Small intestine (tissue), 7 donors: ENCODE results near the gene SIPA1L3. TPM values are rescaled to one million over a fixed set of nuclear protein-coding genes. Genes with fewer than 3 reads are reported as not detected.
"Not testable (repeated sequence)": the region's sequence is repeated elsewhere in the genome, so short reads cannot be mapped to it uniquely, and the experiment has no call there.

Experiments
- DNase-seq, 2 donors: peaks; one replicate each; pipeline versions ENCODE4 v3.0.0 to v3.0.0-alpha.2; 2013
- FAIRE-seq: peaks from 2 replicates; lab custom pipeline; 2012; peaks lifted over from hg19 to GRCh38; lab: Jason Lieb, UNC
- H3K27ac ChIP-seq, 3 donors: one replicate each; pipeline ENCODE4 v1.5.1; 2013; ENCODE audit warnings: low read length in 2 of 3, mild to moderate bottlenecking in 2 of 3, control low read depth in 1 of 3, inconsistent platforms in 1 of 3, low read depth in 1 of 3, moderate library complexity in 1 of 3
- H3K27me3 ChIP-seq, 3 donors: one replicate each; pipeline ENCODE4 v1.6.1; 2013; ENCODE audit warnings: low read length in 3 of 3, inconsistent platforms in 1 of 3; ENCODE audit not compliant: control insufficient read depth in 3 of 3, insufficient read depth in 3 of 3
- H3K36me3 ChIP-seq, 3 donors: one replicate each; pipeline ENCODE4 v1.6.1; 2013; ENCODE audit warnings: low read length in 3 of 3, inconsistent platforms in 1 of 3, low read depth in 1 of 3, mild to moderate bottlenecking in 1 of 3, moderate library complexity in 1 of 3; ENCODE audit not compliant: control insufficient read depth in 3 of 3, insufficient read depth in 2 of 3
- H3K4me1 ChIP-seq, 3 donors: one replicate each; pipeline ENCODE4 v1.6.1; 2013; ENCODE audit warnings: low read length in 2 of 3, inconsistent platforms in 1 of 3, low read depth in 1 of 3, mild to moderate bottlenecking in 1 of 3, moderate library complexity in 1 of 3; ENCODE audit not compliant: control insufficient read depth in 3 of 3, insufficient read depth in 2 of 3
- H3K4me3 ChIP-seq, 3 donors: one replicate each; pipeline ENCODE4 v1.5.1; 2013; ENCODE audit warnings: low read length in 3 of 3, control low read depth in 1 of 3, inconsistent platforms in 1 of 3, low read depth in 1 of 3, mild to moderate bottlenecking in 1 of 3, moderate library complexity in 1 of 3
- H3K9me3 ChIP-seq, 2 donors: one replicate each; pipeline ENCODE4 v1.6.1; 2013; ENCODE audit warnings: low read depth in 1 of 2, low read length in 1 of 2; ENCODE audit not compliant: control insufficient read depth in 2 of 2, insufficient read depth in 1 of 2
- WGBS, 3 donors: extraction: QIAGEN DNeasy Blood & Tissue Kit; methylation state at CpG; one replicate each; pipeline ENCODE4 v1.1.7; 2013; 5-methylcytosine and 5-hydroxymethylcytosine counted together
- polyA plus RNA-seq, 4 donors: library from polyadenylated mRNA; stranded (reverse) in 3 of 4; unstranded in 1 of 4; fragments of 200-250 nt in 3 of 4; fragments of 120-200 nt in 1 of 4; gene quantifications; one replicate each; pipeline versions ENCODE4 v1.2.1 to v1.2.3, GENCODE V29; 2013
- donor health status: healthy with polysubstance abuse.
- donor health status: control.
- donor health status: control.
- donor health status: Bipolar disorder and iron deficiency.
- donor health status: healthy.

The SIPA1L3 gene
- polyA plus RNA-seq, 4 donors, result 19.2 to 57.9 (median 34.1) TPM

DNA sequence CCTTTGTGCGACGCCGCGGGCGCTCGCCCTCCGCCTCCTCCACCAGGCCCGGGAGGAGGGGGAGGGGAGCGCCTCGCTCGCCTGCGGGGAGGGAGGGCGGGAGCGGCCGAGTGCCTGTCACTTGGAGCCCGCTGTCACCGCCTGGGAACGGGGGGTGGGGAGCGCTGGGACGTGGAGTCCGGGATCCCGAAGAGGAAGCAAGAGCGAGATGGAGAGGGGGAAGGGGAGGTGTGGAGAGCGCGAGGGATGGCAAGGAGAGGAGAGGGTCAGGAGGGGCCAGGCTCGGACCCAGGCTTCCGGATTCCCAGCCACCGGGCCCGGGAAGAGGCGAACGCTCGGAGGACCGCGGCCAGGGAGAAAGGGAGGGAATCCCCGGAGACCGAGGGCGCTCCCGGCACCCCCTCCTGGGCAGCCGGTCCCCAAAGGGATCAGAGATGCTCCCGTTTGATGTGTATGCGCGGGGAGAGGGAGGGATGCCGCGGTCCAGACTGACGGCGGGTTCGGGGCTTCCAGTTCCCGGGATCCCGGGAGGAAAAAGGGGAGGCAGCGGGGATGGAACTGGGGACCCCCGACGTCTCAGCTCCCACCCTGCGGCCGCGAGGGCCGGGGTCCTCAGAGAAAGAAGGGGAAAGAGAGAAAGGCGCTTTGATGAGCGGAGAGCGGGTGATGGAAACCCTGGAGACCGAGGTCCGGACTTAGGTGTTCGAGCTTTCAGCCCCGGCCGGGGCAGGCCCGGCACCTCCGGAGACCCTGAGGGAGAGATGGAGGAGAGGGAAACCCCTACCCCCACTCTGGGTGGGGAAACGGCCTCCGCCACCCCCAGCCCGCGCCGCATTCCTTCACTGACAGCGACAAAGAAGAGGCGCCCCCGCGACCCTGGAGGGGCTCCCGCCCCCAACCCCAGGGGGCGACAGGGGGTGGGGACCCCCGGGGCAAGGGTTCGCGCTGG is 321.8 kb downstream of the SIPA1L3 start:
- H3K36me3 ChIP-seq, result no peaks in the 10 kb centered on the region
- FAIRE-seq (no peak), DNase-seq (no peak)
- H3K4me1 ChIP-seq, result peaks cover 3 to 11% (median 5%) of the 10 kb centered on the region in 3 donors
- WGBS, 3 donors, result 2 to 3% (median 3%) methylated on average over 58 to 80 of the region's 80 CpGs
- peaks cover 8 to 55% (median 32%) of the 10 kb centered on the region in 3 donors for H3K27me3 ChIP-seq
- H3K27ac ChIP-seq, result no peak overlapping the region
- H3K4me3 ChIP-seq, result peak overlapping the region in 2 of 3 donors; percentile 16 to 22
- no peaks in the 10 kb centered on the region for H3K9me3 ChIP-seq

DNA sequence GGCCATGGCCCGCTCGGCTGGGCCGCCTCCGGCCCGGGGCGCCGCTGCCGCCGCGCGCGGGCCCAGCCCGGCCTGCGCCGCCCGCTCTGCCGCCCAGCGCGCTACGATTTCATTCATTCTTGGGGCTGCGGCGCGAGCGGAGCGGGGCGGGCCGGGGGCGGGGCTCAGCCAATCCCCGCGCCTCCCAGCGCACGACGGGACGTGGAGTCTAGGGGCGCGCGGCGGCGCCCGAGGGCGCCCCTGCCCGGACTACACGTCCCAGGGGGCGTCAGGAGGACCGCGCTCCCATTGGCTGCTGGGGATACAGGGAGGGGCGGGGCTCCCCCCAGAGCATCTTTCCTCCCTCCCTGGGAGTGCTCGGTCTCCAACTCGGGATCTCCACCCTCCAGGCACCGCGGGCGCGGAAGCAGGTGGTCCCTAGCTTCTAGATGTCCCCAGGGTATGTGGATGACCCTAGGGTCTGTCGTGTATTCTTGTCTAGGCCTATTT is 322.6 kb downstream of the SIPA1L3 start:
- WGBS, 3 donors, result 1 to 3% (median 1%) methylated on average over 18 to 54 of the region's 54 CpGs
- H3K27ac ChIP-seq, result no peak overlapping the region
- DNase-seq (peak; percentile 37 to 74), FAIRE-seq (no peak)
- no peaks in the 10 kb centered on the region for H3K36me3 ChIP-seq
- peak overlapping the region in 1 of 3 donors; percentile 16 for H3K4me3 ChIP-seq
- H3K4me1 ChIP-seq, result peaks cover 3 to 8% (median 3%) of the 10 kb centered on the region in 3 donors
- no peaks in the 10 kb centered on the region for H3K9me3 ChIP-seq
- peaks cover 8 to 53% (median 27%) of the 10 kb centered on the region in 3 donors for H3K27me3 ChIP-seq

- H3K4me1 ChIP-seq, H3K4me3 ChIP-seq, H3K9me3 ChIP-seq, DNase-seq, H3K36me3 ChIP-seq, FAIRE-seq, H3K27ac ChIP-seq: not testable (repeated sequence)
- peaks cover 8 to 52% (median 27%) of the 10 kb centered on the region in 3 donors for H3K27me3 ChIP-seq
- 43 to 81% (median 72%) methylated on average over 2 to 3 of the region's 3 CpGs for WGBS, 3 donors
These were observed 323.6 kb downstream of the SIPA1L3 start for GRCh38 chr19:38230506-38231133.

DNA sequence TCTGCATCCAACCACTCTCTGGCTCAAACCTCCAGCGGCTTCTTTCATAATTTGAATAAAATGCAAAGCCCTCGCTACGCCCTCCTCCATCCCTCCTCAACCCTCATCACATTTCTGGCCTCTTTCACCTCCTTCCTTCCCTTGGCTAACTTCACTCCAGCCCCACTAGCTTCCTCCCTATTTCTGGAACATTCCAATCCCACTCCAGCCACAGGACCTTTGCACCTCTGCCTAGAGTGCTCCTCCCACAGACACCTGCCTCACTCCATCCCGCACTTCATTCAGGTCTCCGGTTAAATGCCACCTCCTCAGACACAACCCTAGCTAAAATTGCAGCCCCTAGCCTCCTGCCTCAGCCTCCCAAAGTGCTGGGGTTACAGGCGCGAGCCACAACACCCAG is 324.9 kb downstream of the SIPA1L3 start:
- peaks cover 3 to 8% (median 3%) of the 10 kb centered on the region in 3 donors for H3K4me1 ChIP-seq
- peaks cover 8 to 46% (median 20%) of the 10 kb centered on the region in 3 donors for H3K27me3 ChIP-seq
- FAIRE-seq, result no peak
- no peak overlapping the region for H3K4me3 ChIP-seq
- WGBS, 3 donors, result 75 to 87% (median 84%) methylated on average over 7 of the region's 7 CpGs
- DNase-seq, result no peak
- H3K27ac ChIP-seq, result no peak overlapping the region
- H3K9me3 ChIP-seq, result no peaks in the 10 kb centered on the region
- no peaks in the 10 kb centered on the region for H3K36me3 ChIP-seq

DNA sequence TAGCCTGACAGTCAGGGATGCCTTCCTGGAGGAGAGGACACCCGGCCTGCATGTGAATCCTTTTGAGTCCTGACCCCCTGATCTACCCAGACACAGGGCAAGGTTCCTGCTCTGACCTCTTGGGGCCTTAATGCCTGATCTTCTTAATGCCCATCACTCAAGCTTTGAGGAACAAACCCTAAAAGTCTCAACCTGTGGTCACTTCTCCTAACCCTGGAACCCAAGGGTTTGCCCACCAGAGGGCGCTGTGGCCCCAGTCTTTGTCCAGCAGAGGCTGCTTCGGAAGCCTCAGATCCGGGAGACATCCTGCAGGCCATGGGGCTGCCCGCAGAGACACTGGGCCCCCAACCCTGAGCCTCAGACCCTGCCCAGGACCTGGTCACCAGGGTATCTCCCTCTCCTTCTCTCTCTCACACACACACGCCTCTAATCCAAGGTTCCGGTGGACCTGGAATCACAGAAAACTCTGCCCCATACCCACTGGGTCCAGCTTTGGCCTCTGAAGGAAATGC is 326.8 kb downstream of the SIPA1L3 start:
- peak; percentile 74 to 81 for DNase-seq
- H3K9me3 ChIP-seq, result no peaks in the 10 kb centered on the region
- FAIRE-seq, result no peak
- H3K36me3 ChIP-seq, result no peaks in the 10 kb centered on the region
- peaks cover 5 to 30% (median 8%) of the 10 kb centered on the region in 3 donors for H3K27me3 ChIP-seq
- no peak overlapping the region for H3K27ac ChIP-seq
- H3K4me3 ChIP-seq, result no peak overlapping the region
- WGBS, 3 donors, result 24 to 29% (median 27%) methylated on average over 6 to 7 of the region's 7 CpGs
- peaks cover under 1 to 5% (median 3%) of the 10 kb centered on the region in 3 donors for H3K4me1 ChIP-seq

DNA sequence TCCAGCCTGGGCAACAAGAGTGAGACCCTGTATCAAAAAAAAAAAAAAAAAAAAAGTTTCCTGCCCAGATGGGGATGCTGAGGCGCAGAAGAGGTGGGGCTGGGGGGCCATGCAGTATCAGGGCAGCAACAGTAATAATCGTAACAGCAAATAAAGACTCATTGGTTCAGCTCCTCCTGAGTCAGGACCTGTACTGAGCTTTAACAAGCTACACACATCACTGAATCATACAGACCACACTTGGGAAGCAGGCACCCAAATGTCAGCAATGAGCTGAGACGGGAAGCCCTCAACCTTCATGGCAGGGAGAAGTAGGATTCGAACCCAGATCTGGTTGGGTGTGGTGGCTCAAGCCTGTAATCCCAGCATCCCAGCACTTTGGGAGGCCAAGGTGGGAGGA is 327.6 kb downstream of the SIPA1L3 start:
- FAIRE-seq, result no peak

GRCh38 chr19:38239816-38240215 is 332.8 kb downstream of the SIPA1L3 start:
- 67 to 75% (median 74%) methylated on average over 8 of the region's 8 CpGs for WGBS, 3 donors
- Histone ChIP-seq H3K27ac (no peak overlapping the region), H3K9me3 (no peaks in the 10 kb centered on the region), H3K4me3 (no peak overlapping the region), H3K36me3 (no peaks in the 10 kb centered on the region), H3K27me3 (peaks cover 0 to 3% (median 0%) of the 10 kb centered on the region in 3 donors), H3K4me1 (peaks cover 0 to 8% (median 0%) of the 10 kb centered on the region in 3 donors)
- FAIRE-seq (no peak), DNase-seq (no peak)

More for the DNA sequence above, 327.6 kb downstream of the SIPA1L3 start:
- Histone ChIP-seq H3K9me3 (no peaks in the 10 kb centered on the region), H3K4me3 (no peak overlapping the region), H3K27ac (no peak overlapping the region), H3K36me3 (no peaks in the 10 kb centered on the region), H3K4me1 (no peaks in the 10 kb centered on the region), H3K27me3 (peaks cover 3 to 24% (median 5%) of the 10 kb centered on the region in 3 donors)
- 89 to 95% (median 94%) methylated on average over 4 of the region's 4 CpGs for WGBS, 3 donors
- DNase-seq, result no peak

- Histone ChIP-seq H3K27me3 (no peaks in the 10 kb centered on the region), H3K4me1 (peaks cover 0 to 18% (median 0%) of the 10 kb centered on the region in 3 donors), H3K9me3 (no peaks in the 10 kb centered on the region), H3K36me3 (peaks cover 0 to 1% (median 0%) of the 10 kb centered on the region in 3 donors), H3K4me3 (peak overlapping the region in 1 of 3 donors; percentile 25), H3K27ac (no peak overlapping the region)
- FAIRE-seq (no peak), DNase-seq (no peak)
- 45 to 66% (median 53%) methylated on average over 14 to 15 of the region's 15 CpGs for WGBS, 3 donors
These were observed 336.3 kb downstream of the SIPA1L3 start for GRCh38 chr19:38243279-38243673.
